GM19463 (cell line): Measurements from ENCODE around the gene CETP.
A peak's percentile ranks its signal among the peaks of the same experiment; 100 is the strongest.
"Not testable (repeated sequence)": the region's sequence is repeated elsewhere in the genome, so short reads cannot be mapped to it uniquely, and the experiment has no call there.

ENCODE experiments used
- ATAC-seq: cut with Tn5 transposase; IDR thresholded peaks from one replicate; pipeline ENCODE4 v1.9.1; 2021; ENCODE audit warnings: mild to moderate bottlenecking, moderate library complexity; ENCODE audit not compliant: unreplicated experiment

The CETP gene

DNA sequence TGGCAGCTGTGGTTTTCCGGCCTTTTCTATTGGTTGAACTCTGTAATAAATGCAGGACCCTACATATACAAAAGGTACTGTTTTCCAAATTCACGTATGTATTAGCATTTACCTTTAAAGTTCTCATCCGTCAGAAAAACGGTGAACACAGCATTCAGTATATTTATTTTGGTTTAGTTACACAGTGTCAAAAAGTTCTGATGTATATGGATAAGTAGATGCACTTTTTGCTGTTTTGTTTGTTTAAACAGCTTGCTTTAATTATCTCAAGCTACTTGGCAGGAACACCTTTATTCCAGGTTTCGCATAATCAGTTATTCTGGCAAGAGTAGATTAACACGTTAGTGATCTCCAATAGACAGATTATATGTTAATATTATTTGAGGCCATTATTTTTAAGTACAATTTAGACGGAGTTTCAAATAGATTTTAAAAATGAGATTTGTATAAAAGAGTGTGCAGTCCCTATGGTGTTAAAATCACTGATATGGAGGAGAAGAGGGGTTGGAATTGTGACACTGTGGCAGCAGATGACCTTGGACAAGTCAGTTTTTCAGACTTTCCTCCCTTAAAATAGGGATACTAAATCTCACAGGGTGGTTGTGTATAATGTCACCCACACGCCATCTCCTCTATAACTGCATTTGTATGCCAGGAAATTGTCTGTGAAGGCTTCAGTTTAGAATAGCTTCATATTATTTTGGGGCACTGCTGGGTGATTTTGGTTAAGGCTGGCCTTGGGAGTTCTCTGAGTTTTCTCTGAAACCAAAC, 27.7 kb upstream of the CETP start:
- no peak for ATAC-seq

DNA sequence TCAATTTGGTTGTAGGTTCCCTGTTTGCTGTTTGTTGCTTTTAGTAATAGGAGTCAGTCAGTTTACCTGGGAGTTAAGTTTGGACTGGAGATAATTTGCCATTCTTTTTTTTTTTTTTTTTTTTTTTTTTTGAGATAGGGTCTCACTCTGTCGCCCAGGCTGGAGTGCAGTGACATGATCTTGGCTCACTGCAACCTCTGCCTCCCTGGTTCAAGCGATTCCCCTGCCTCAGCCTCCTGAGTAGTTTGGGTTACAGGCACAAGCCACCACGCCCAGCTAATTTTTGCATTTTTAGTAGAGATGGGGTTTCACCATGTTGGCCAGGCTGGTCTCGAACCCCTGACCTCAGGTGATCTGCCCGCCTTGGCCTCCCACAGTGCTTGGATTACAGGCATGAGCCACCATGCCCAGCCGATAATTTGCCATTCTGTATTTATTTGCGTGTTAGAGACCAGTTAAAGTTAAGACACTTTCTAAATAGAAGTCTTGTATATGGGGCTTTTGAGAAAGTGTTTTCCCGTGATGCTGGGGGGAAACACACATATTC, 27.1 kb upstream of the CETP start:
- ATAC-seq, result not testable (repeated sequence)

DNA sequence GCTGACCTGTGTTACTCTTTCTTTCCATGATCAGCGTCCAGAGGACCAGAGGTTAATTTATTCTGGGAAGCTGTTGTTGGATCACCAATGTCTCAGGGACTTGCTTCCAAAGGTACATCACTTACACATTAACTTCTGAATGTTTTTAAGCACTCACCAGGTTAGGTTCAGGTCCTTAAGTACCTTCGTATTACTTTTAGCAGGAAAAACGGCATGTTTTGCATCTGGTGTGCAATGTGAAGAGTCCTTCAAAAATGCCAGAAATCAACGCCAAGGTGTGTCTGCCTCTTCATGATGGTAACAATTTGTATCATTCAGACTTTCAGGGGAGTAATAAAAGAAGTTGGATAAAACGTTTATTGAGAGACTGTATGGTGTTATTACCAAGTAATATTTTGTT, 26.5 kb upstream of the CETP start:
- ATAC-seq, result no peak

DNA sequence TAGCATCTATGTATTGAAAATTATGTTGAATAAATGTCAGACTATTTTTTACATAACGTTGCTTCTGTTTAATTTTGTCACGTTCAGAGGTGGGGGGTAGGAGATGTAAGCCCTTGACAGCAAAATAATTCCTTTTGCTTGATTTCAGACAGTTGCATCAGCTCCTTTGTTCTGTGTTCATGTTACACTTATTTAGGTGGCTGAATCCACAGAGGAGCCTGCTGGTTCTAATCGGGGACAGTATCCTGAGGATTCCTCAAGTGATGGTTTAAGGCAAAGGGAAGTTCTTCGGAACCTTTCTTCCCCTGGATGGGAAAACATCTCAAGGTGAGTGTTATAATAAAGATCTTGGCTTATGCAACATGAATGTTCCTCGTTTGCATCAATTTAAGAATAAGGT, 25.3 kb upstream of the CETP start:
- no peak for ATAC-seq

DNA sequence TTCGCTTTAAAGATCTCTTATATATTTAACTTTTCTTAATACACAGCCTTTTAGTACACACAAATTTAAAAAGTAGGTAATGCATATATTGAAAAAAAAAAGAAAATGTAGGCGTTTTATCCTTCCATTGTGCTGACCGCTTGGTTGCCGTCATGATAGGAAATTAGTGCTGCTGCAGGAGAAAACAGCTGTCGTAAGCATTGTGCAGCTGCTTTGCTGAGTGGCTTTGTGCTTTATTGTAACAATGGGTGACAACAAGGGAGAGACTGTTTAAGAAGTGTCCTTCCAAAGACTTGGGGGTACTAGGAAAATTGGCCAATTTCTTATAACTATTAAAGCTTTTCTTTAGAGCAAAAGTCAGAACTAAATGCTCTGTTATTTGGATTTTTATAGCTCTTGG, 24.8 kb upstream of the CETP start:
- ATAC-seq, result no peak

DNA sequence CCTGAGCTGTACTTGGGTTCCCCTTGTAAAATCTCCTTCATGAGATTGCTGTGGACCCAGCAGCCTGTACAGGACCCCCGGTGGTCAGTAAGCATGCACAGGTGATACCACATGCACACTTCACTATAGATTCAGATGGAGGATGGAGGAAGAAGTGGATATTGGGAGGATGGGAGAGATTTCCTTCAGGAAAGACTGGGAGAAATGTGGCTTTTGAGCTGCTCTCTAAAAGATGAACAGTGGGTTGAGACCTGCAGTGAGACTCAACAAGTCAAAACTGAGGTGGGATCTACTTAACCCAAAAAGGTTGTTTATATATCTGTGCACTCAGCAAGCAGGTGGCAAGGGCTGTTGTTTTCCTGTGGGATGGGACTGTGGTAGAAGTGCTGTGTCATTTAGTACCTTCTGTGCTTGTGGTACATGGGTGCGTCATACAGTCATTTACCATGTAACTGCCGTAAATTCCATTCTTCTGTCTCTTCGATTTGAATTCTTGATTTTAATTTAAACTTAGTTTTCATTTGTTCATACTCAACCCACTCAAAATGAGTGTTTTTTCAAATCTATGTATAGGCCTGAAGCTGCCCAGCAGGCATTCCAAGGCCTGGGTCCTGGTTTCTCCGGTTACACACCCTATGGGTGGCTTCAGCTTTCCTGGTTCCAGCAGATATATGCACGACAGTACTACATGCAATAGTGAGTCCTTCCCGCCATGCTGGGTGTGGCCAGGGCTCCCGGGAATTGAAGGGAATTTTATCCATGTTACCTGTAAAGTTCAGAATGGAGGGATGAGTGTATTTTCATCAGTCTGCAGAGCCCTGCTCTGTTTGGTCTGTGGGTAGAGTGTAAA, 22.9 kb upstream of the CETP start:
- ATAC-seq, result no peak

DNA sequence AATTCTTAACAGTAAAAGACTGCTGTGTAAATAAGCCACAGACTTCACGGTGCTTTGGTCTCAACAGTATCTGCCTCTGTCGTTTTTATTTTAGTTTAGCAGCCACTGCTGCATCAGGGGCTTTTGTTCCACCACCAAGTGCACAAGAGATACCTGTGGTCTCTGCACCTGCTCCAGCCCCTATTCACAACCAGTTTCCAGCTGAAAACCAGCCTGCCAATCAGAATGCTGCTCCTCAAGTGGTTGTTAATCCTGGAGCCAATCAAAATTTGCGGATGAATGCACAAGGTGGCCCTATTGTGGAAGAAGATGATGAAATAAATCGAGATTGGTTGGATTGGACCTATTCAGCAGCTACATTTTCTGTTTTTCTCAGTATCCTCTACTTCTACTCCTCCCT, 21.9 kb upstream of the CETP start:
- ATAC-seq, result no peak

DNA sequence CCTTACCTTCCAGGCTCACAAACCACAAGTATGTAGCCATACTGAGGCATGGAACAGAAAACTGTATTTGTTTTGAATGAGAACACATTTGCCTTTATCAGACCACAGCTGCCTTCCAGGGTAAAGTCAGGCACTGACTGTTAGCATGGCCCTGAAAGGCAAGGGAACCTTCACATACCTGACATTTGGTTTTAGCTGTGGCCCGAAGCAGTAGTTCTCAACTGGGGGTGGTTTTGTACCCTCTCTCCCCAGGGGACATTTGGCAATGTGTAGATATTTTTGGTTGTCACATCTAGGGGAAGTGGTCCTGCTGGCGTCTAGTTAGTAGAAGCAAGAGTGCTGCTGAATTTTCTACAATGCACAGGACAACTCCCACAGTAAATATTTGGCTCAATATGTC, 20.7 kb upstream of the CETP start:
- ATAC-seq, result no peak

DNA sequence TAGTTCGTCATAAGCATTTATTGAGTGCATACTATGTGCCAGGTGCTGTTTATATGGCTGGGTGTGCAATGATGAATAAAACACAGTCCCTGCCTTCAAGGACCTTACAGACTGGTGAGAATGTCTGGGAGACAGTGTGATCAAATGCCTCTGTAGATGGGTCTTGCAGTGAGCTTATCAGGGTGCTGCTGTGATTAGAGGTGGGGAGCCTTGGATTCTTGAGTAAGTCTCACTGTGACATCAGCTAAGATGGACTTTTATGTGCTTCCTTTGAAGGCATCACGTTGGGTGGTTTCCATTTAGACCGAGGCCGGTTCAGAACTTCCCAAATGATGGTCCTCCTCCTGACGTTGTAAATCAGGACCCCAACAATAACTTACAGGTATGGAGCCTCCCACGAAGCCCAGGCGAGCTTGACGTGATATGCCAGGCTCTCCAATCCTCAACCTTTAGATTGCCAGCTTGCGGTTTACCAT, 19.9 kb upstream of the CETP start:
- no peak for ATAC-seq

DNA sequence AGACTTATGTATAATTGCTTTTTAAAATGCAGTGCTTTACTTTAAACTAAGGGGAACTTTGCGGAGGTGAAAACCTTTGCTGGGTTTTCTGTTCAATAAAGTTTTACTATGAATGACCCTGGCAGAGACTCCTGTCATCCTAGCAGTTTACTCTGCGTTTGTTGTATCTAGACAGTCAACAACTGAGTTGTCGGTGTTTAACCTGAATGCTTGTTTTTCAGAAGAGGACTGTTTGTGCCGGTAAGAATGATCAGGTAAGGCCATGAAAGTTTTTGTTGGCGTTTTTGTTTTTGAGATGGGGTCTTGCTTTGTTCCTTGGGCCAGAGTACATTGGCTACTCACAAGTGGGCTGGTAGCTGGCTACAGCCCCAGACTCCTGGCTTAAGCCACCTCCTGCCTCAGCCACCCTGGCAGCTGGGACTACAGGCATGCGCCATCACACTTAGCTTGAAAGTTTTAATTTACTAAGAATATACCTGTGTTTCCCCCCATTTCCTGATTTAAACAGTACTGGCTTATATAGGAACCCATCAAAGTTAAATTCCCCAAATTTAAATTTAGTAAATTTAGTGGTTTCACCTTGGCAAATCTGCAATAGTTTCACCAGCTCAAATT, 17.9 kb upstream of the CETP start:
- no peak for ATAC-seq

DNA sequence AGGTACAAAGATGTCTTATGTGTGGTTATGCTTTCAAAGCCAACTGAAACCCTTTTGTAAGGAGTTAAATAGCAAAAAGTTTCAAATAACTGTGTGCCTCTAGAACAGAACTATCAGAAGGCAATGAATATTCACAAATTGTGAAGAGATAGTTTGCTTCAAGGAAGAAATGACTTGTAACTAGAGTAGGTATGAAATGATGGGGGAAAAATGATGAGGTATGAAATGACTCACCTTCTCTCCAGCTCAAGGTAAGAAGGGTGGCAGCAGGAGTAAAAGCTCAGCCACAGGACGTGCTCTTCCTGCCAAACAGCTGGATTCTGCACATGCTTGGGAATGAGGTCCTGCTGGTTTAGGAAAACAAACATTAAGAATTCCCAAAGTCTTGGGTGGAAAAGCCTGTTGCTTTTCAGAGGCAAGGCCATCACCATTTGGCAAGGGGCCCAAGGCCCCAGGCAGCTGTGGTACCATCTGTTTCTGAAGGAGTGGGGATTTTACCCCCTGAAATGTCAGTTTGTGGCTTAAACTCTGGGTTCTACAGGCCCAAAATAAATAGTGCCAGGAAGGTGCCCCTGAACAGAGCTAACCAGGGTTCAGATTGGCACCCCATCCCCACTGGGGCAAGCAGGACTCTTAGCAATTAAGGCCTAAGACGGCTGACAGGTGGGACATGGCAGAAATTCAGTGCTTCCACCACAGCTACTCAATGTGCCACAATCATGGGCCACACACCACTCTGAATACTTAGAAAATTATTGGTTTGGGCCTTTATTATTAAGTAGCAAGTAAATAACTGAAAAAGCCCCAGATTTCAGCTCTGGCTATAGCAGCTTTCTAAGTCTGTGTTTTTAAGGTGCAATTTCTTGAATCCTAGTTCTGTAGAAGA, 16.6 kb upstream of the CETP start:
- ATAC-seq, result peak; percentile 51

DNA sequence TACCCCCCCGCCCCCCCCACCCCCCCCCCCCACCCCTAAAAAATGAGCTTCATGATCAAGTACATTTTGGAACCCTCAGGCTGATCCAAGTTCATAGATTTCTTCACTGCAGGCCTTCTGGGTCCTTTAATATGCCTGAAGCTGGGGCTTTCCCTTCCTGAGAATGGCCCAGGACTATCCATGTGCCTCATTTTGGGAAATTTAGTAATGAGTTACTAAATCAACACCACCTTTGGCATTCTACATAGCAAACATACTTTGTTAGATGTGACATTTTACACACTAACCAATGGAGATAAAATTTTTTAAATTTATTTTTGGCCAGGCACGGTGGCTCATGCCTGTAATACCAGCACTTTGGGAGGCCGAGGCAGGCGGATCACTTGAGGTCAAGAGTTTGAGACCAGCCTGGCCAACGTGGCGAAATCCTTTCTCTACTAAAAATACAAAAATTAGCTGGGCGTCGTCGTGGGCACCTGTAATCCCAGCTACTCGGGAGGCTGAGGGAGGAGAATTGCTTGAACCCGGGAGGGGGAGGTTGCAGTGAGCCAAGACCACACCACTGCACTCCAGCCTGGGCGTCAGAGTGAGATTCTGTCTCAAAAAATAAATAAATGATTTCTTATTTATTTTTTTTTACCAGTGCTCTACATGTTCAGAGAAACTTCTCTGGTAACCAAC, 15.8 kb upstream of the CETP start:
- ATAC-seq, result no peak

DNA sequence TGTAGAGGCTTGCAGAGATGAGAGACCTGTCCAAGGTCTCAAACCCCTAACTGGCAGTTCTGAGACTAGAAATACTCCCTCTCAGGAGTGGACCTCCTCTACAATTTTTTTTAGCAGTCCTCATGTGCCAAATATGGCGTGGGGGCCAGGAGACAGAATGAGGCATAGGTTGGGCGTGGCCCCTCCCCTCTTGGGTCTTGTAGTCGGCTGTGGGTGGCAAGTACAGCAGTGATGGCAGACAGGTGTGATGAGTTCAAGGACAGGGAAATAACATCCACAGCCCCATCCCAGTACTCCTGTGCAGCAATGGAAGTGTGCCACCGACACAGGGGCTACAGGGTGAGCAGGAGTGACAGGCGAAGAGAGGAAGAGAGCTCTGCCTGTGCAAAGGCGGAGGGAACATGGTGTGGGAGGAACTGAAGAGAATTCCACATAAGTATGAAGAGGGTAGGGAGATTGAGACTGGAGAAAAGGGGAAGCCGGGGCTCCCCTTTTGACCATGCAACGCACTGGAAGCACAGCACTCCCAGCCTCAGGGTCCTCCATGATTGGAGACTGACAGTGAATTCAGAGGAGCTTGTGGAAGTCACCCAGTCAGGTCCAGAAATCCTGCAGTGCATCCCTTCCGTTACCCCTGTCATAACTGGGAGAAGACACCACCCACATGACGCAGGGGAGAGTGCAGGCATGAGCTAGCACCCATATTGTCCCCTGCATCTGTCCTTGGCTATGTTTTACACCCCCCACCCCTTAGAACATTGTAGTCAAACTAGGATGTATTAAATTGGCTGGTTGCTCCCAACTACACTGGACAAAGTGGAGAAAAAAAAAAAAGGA, 14.8 kb upstream of the CETP start:
- ATAC-seq, result no peak

DNA sequence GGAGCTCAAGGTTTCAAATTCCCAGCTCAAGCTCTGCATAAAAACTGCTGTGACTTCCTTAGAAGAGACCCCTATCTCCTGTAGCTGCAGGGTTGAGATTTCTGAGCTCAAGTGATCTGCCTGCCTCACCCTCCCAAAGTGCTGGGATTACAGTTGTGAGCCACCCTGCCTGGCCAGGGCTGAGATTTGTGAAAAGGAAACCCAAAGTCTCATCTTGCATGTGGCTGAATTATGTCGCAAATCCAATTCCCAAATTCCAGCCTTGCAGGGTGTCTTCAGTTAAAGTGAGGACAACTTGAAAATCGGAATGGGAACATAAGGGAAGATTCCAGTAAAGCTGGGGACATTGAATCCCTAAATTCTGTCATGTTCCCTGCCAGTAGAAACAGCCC, 14.2 kb upstream of the CETP start:
- no peak for ATAC-seq

DNA sequence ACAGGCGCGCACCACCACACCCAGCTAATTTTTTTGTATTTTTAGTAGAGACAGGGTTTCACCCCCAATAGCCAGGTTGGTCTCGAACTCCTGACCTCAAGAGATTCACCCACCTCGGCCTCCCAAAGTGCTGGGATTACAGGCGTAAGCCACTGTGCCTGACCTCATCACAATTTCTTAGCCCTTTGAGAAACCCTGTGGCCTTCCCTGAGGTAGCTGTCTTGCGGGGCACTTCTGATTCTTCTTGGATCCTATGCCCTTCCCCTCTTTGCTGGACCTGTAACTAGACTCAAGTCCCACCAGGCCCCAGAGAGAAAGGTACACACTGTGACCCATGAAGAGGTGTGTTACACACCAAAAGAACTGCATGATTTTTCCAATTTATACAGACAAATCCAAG, 13.5 kb upstream of the CETP start:
- ATAC-seq, result no peak

DNA sequence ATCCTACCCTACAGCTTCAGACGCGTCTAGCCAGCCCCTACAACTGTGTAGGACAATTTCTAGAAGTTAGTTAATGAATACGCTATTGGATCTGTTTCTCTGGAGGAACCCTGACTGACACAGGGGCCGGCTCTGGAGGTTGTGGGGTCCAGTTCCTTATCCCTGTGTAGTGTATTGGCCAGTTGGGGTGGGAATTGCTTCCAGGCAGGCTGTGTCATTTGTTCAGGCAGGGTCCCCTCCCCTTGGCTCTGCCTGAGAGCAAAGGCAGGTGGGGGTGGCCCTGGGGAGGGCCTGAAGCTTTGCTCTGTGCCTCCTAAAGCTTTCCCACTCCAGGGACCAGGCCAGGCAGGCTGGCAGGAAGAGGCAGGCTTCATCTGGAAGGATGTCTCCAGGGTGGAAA, 11.7 kb upstream of the CETP start:
- no peak for ATAC-seq

DNA sequence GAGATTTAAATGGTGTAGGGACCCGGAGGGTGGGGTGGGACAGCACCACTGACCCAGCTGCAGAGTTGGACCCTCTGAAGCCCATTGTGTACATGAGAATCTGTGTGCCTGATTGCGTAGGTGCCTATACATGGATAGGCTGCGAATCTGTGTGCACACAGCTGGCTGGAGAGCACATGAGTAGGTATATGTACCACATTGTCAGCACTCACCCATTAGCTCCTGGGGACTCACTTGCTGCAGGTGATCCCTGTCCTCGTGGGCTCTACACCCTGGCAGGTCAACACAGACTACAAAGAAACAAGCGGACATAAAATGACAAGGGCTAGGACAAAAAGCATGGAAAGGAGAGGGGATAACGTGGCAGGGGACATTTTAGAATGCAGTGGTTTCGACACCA, 11.3 kb upstream of the CETP start:
- no peak for ATAC-seq

DNA sequence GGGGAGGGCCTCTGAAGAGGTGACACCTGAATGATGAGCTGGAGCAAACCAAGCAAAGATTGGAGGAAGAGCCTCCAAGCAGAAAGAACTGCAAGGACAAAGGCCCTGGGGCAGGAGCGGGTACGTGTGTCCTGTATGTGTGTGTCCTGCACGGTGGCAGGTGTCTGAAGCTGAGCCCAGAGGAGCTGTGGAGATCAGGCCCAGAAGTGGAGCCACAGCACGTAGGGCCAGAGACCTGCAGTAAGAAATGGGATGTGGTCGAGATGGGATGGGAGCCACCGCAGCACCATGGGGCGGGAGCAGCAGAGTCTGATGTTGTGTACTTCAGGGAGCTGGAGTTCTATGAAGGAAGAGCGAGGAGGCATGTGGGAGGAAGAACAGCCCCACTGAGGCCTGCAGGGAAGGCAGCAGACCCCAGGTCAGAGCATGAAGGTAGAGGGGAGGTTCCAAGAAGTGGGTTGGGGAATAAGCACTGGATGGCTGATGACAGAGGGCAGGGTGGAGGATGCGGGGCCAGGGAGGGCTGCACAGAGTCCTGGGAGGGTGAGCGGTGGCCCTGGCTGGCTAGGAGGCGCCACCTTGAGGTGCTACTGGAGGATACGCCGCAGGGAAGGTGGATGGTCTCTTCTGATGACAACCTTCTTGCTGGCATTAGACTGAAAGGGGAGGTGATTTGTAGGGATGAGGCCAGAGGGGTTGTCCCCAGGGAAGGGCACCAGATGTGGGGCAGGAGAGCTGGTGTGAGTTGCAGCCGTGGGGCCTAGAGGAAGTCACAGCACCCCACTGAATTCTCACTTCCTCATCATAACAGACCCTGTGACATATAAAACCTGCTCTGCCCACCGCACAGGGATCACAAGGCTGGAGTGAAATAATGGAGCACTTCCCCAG, 10.6 kb upstream of the CETP start:
- peak; percentile 73 for ATAC-seq
